ENCODE data around the gene ARHGAP22.

DNA sequence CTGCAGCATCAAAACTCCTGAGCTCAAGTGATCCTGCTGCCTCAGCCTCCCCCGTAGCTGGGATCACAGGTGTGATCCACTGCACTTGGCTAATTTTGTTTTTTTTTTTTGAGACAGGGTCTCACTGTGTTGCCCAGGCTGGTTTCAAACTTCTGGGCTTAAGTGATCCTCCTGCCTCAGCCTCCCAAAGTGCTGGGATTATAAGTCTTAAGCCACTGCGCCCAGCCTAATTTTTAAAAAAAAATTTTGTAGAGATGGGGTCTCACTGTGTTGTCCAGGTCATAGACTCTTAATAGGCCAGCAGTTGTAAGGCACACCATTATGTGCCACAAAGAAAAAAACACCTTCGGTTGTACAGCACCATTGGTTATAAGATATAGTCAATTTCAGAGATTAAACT lies 176.0 kb downstream of the ARHGAP22 start:
- TF ChIP-seq, protein P1, sequence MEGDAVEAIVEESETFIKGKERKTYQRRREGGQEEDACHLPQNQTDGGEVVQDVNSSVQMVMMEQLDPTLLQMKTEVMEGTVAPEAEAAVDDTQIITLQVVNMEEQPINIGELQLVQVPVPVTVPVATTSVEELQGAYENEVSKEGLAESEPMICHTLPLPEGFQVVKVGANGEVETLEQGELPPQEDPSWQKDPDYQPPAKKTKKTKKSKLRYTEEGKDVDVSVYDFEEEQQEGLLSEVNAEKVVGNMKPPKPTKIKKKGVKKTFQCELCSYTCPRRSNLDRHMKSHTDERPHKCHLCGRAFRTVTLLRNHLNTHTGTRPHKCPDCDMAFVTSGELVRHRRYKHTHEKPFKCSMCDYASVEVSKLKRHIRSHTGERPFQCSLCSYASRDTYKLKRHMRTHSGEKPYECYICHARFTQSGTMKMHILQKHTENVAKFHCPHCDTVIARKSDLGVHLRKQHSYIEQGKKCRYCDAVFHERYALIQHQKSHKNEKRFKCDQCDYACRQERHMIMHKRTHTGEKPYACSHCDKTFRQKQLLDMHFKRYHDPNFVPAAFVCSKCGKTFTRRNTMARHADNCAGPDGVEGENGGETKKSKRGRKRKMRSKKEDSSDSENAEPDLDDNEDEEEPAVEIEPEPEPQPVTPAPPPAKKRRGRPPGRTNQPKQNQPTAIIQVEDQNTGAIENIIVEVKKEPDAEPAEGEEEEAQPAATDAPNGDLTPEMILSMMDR (IDR thresholded peaks at IDR 0.05) = no peak
- TF ChIP-seq ZFX (IDR thresholded peaks at IDR 0.05; ENCODE audit: borderline replicate concordance) = no peak
